Endothelial cell of umbilical vein (primary cell): ENCODE results near the gene PCDHGA12. TPM values are rescaled to one million over a fixed set of nuclear protein-coding genes. Genes with fewer than 3 reads are reported as not detected.
A peak's percentile ranks its signal among the peaks of the same experiment; 100 is the strongest.

Experiments
- BruUV-seq: library from RNA; stranded (reverse); fragments of 400-500 nt; replicated peaks from 2 replicates; lab custom pipeline; 2021; lab: Mats Ljungman, UMichigan
- CTCF ChIA-PET: fragments of 300-600, 350-600 bp; sonication (Branson Sonifier 250); formaldehyde crosslinking; loops from one replicate; lab custom pipeline; 2021; ENCODE audit warnings: antibody characterized with exemption, inconsistent platforms; lab: Charles Lee
- POLR2A ChIA-PET: fragments of 300-600, 350-600 bp; sonication (Branson Sonifier 250); formaldehyde crosslinking; loops from one replicate; lab custom pipeline; 2021; ENCODE audit warnings: antibody characterized with exemption, inconsistent platforms; lab: Charles Lee
- DNase-seq: peaks from one replicate; pipeline ENCODE4 v3.0.0-alpha.2; 2011; ENCODE audit warnings: low read depth, low spot score
- FAIRE-seq: peaks from 2 replicates; lab custom pipeline; 2011; peaks lifted over from hg19 to GRCh38; lab: Jason Lieb, UNC
- H2AFZ ChIP-seq: 2 replicates; pipeline ENCODE4 v1.6.0; 2012; ENCODE audit warnings: low read depth, low read length, control low read depth, inconsistent platforms
- H3K27ac ChIP-seq: 2 replicates; pipeline ENCODE4 v1.5.1; 2011; ENCODE audit warnings: low read depth, mild to moderate bottlenecking, control low read depth, low read length, moderate library complexity; ENCODE audit not compliant: insufficient read depth
- H3K27me3 ChIP-seq, 2 experiments: 2 replicates each; pipeline versions ENCODE4 v1.6.0 to v1.6.1; 2011; ENCODE audit warnings: low read length in 2 of 2, mixed read lengths in 1 of 2; ENCODE audit not compliant: control insufficient read depth in 2 of 2, insufficient read depth in 2 of 2
- H3K36me3 ChIP-seq, 2 experiments: 2 replicates in 1 of 2; 3 replicates in 1 of 2; pipeline ENCODE4 v1.5.1; 2011; ENCODE audit warnings: low read length in 2 of 2, mild to moderate bottlenecking in 1 of 2, moderate library complexity in 1 of 2; ENCODE audit not compliant: control insufficient read depth in 2 of 2, insufficient read depth in 2 of 2; ENCODE audit errors: extremely low read depth in 1 of 2
- H3K4me1 ChIP-seq: 3 replicates; pipeline ENCODE4 v1.5.1; 2011; ENCODE audit warnings: mild to moderate bottlenecking, low read length; ENCODE audit not compliant: control insufficient read depth, insufficient read depth; ENCODE audit errors: extremely low read depth
- H3K4me2 ChIP-seq: 2 replicates; pipeline ENCODE4 v1.6.1; 2011; ENCODE audit warnings: low read length, control low read depth, mixed read lengths; ENCODE audit not compliant: insufficient read depth
- H3K4me3 ChIP-seq, 3 experiments: fragments of 200-600 bp in 1 of 3; sonication (generic), shearing (Covaris generic) in 1 of 3; replicated peaks in 1 of 3; 2 replicates each; pipeline ENCODE4 v1.5.1; 2011 to 2016; ENCODE audit warnings: control low read depth in 3 of 3, low read length in 3 of 3, mild to moderate bottlenecking in 2 of 3, inconsistent platforms in 1 of 3, low read depth in 1 of 3, moderate library complexity in 1 of 3; ENCODE audit not compliant: insufficient read depth in 1 of 3
- H3K79me2 ChIP-seq: 2 replicates; pipeline ENCODE4 v1.6.0; 2012; ENCODE audit warnings: low read length, inconsistent platforms; ENCODE audit not compliant: control insufficient read depth, insufficient read depth
- H3K9ac ChIP-seq: replicated peaks from 2 replicates; pipeline ENCODE3; 2011; ENCODE audit warnings: low read length, control low read depth; ENCODE audit not compliant: insufficient read depth; ENCODE audit errors: extremely low read depth
- H3K9me1 ChIP-seq: replicated peaks from 3 replicates; pipeline ENCODE4 v1.6.0; 2011; ENCODE audit warnings: mild to moderate bottlenecking, low read length; ENCODE audit not compliant: control insufficient read depth, insufficient read depth; ENCODE audit errors: extremely low read depth
- H3K9me3 ChIP-seq: replicated peaks from 2 replicates; pipeline ENCODE4 v1.5.1; 2012; ENCODE audit warnings: low read length, inconsistent platforms; ENCODE audit not compliant: control insufficient read depth, insufficient read depth
- H4K20me1 ChIP-seq: replicated peaks from 2 replicates; pipeline ENCODE3; 2011; ENCODE audit warnings: mild to moderate bottlenecking, low read length; ENCODE audit not compliant: control insufficient read depth, insufficient read depth; ENCODE audit errors: extremely low read depth
- CTCF ChIP-seq, 2 donors: IDR thresholded peaks; 1 replicate in 1 of 2; 2 replicates in 1 of 2; pipeline ENCODE4 v1.5.1; 2011; ENCODE audit warnings: low read length in 2 of 2, mild to moderate bottlenecking in 2 of 2, moderate library complexity in 2 of 2, control low read depth in 1 of 2, inconsistent platforms in 1 of 2, low read depth in 1 of 2; ENCODE audit not compliant: insufficient read depth in 1 of 2; ENCODE audit errors: extremely low read depth in 1 of 2
- FOS ChIP-seq: IDR thresholded peaks from 2 replicates; pipeline ENCODE4 v1.6.1; 2011; ENCODE audit warnings: mild to moderate bottlenecking, low read length, moderate library complexity, borderline replicate concordance; ENCODE audit not compliant: insufficient read depth
- GATA2 ChIP-seq: IDR thresholded peaks from 2 replicates; pipeline ENCODE4 v1.7.0; 2011; ENCODE audit warnings: low read depth, mild to moderate bottlenecking, moderate library complexity, mixed read lengths, low read length; ENCODE audit not compliant: insufficient read length, insufficient read depth
- MAX ChIP-seq: IDR thresholded peaks from 2 replicates; pipeline ENCODE4 v1.6.1; 2011; ENCODE audit not compliant: insufficient read depth, insufficient read length
- MYC ChIP-seq: IDR thresholded peaks from one replicate; pipeline ENCODE4 v1.6.1; 2011; ENCODE audit warnings: mild to moderate bottlenecking, low read depth, low read length
- POLR2A ChIP-seq: IDR thresholded peaks from 2 replicates; pipeline ENCODE4 v1.6.1; 2012; ENCODE audit warnings: low read depth, mild to moderate bottlenecking, control low read depth, low read length
- POLR2AphosphoS5 ChIP-seq: IDR thresholded peaks from 2 replicates; pipeline ENCODE4 v1.6.1; 2012; ENCODE audit warnings: low read depth, mild to moderate bottlenecking, control low read depth, low read length, moderate library complexity; ENCODE audit not compliant: insufficient read depth
- dilution Hi-C: fragments of 300-500 bp; cut with MboI; formaldehyde crosslinking; loops from one replicate; pipeline ENCODE4 v1.15.0; 2019; ENCODE audit warnings: low sequenced_read_pairs; ENCODE audit not compliant: extremely low pct_ligation_motif_present
- intact Hi-C: fragments of 100-400 bp; cut with micrococcal nuclease; formaldehyde crosslinking; loops from one replicate; pipeline ENCODE4 v1.10.0; 2022
- polyA plus RNA-seq, 4 experiments: library from polyadenylated mRNA; depleted of rRNA in 3 of 4; stranded (reverse) in 3 of 4; unstranded in 1 of 4; fragments of >200 nt; gene quantifications; 2 replicates each; pipeline versions ENCODE4 v1.2.1 to v1.2.3, GENCODE V29; 2011 to 2012; ENCODE audit warnings: missing spikeins in 1 of 4
- total RNA-seq: library from RNA; stranded (reverse); gene quantifications from 2 replicates; pipeline ENCODE4 v1.2.3, GENCODE V29; 2021

PCDHGA12 gene
- total and polyA plus RNA-seq, 2 donors (not counting 3 experiments of a cell fraction or from before 2014, with no cell fraction given), result 4.2 to 9.9 TPM

GRCh38 chr5:141476132-141476911 is 46.0 kb downstream of the PCDHGA12 start:
- FAIRE-seq (peak; percentile 58), DNase-seq (peak; percentile 75)
- Histone ChIP-seq H3K4me3 (peak overlapping the region; percentile 32 to 70 (median 50)), H3K27me3 (peaks cover 0 to 5% of the 10 kb centered on the region in 2 experiments), H3K36me3 (no peaks in the 10 kb centered on the region), H3K4me2 (peak overlapping the region; percentile 82), H3K79me2 (no peaks in the 10 kb centered on the region), H3K9me3 (no peaks in the 10 kb centered on the region), H3K27ac (no peak overlapping the region), H3K9ac (peak overlapping the region; percentile 20), H2AFZ (peak overlapping the region; percentile 77), H4K20me1 (no peaks in the 10 kb centered on the region), H3K9me1 (no peaks in the 10 kb centered on the region), H3K4me1 (peaks cover 7% of the 10 kb centered on the region)
- BruUV-seq, result TSS peak; percentile 53
- intact Hi-C loops, result loop anchor here (1.0 to 2.0 kb wide), 3 partner anchors 9 to 56 kb away; partner anchors contain the start of genes PCDHGA11 and PCDHGC4
- ChIA-PET CTCF (interaction anchor here (0.8 to 3.4 kb wide), 21 partner anchors 9 to 116 kb away, joined by 3 to 66 read pairs (median 7); partner anchors contain the start of genes PCDHGA11, PCDHGA12, PCDHGB5 and PCDHGB6), POLR2A (interaction anchor here (0.9 to 1.5 kb wide), 3 partner anchors 37 to 82 kb away, joined by 3 to 5 read pairs (median 3); no protein-coding TSS in a partner anchor)
- TF ChIP-seq MAX, result no peak
- peak; percentile 13 for TF ChIP-seq GATA2
- no peak for TF ChIP-seq CTCF (IDR thresholded peaks at IDR 0.05; ENCODE audit: extremely low read depth in 1 of 2, insufficient read depth in 1 of 2, low read depth in 1 of 2, low read length in 2 of 2)
- TF ChIP-seq MYC, result no peak
- TF ChIP-seq POLR2AphosphoS5, result no peak
- no peak for TF ChIP-seq FOS
- TF ChIP-seq POLR2A, result no peak
- dilution Hi-C loops, result no loop called here
